GM12878 (cell line): ENCODE data around the gene SPTLC3. TPM values are rescaled to one million over a fixed set of nuclear protein-coding genes. Genes with fewer than 3 reads are reported as not detected.

Experiments used
- ATAC-seq: fragments of 200-7000 bp; cut with Tn5 transposase; 3 replicates; pipeline ENCODE4 v1.9.1; 2020; ENCODE audit warnings: mild to moderate bottlenecking, moderate library complexity
- BruUV-seq: library from RNA; stranded (reverse); fragments of 400-500 nt; replicated peaks from 2 replicates; lab custom pipeline; 2021; lab: Mats Ljungman, UMichigan
- CTCF ChIA-PET: fragments of 300-600 bp; sonication (Branson Sonifier 250); formaldehyde crosslinking; extraction: SDS; loops from one replicate; lab custom pipeline; 2021; ENCODE audit warnings: inconsistent platforms; lab: Yijun Ruan, JAX
- POLR2A ChIA-PET: fragments of 350-600 bp; formaldehyde crosslinking; extraction: SDS; loops from one replicate; lab custom pipeline; 2021; ENCODE audit warnings: inconsistent platforms; lab: Charles Lee
- RAD21 ChIA-PET: fragments of 300-600 bp; sonication (Branson Sonifier 250); formaldehyde crosslinking; loops from one replicate; lab custom pipeline; 2023; ENCODE audit warnings: antibody characterized with exemption; ENCODE audit not compliant: unreplicated experiment; lab: Charles Lee
- SMC1A ChIA-PET: fragments of 300-600 bp; sonication (Branson Sonifier 250); formaldehyde crosslinking; loops from one replicate; lab custom pipeline; 2023; ENCODE audit not compliant: unreplicated experiment, uncharacterized antibody; lab: Charles Lee
- DNase-seq: peaks from one replicate; pipeline ENCODE4 v3.0.0-alpha.2; 2011; ENCODE audit warnings: low read depth, low spot score
- FAIRE-seq: peaks from 3 replicates; lab custom pipeline; 2011; peaks lifted over from hg19 to GRCh38; lab: Jason Lieb, UNC
- H2AFZ ChIP-seq: 2 replicates; pipeline ENCODE4 v1.6.0; 2011; ENCODE audit warnings: low read depth, low read length, control low read depth; ENCODE audit not compliant: control insufficient read depth
- H3K27ac ChIP-seq: 2 replicates; pipeline ENCODE4 v1.5.1; 2011; ENCODE audit warnings: control low read depth; ENCODE audit not compliant: control insufficient read depth, insufficient read depth
- H3K27me3 ChIP-seq, 2 experiments: replicated peaks in 1 of 2; 2 replicates each; pipeline versions ENCODE4 v1.6.0 to v1.6.1; 2011; ENCODE audit warnings: low read length in 1 of 2; ENCODE audit not compliant: control insufficient read depth in 2 of 2, insufficient read depth in 2 of 2
- H3K36me3 ChIP-seq, 2 experiments: 2 replicates each; pipeline ENCODE4 v1.5.1; 2011; ENCODE audit warnings: low read length in 1 of 2; ENCODE audit not compliant: control insufficient read depth in 2 of 2, insufficient read depth in 2 of 2
- H3K4me1 ChIP-seq: 2 replicates; pipeline ENCODE4 v1.6.1; 2011; ENCODE audit warnings: mild to moderate bottlenecking, low read length, moderate library complexity, mixed read lengths; ENCODE audit not compliant: control insufficient read depth, insufficient read depth
- H3K4me2 ChIP-seq: 2 replicates; pipeline ENCODE4 v1.6.0; 2011; ENCODE audit warnings: control low read depth; ENCODE audit not compliant: control insufficient read depth, insufficient read depth
- H3K4me3 ChIP-seq: fragments of 200-600 bp; sonication (generic); 2 replicates; pipeline ENCODE4 v1.5.1; 2016
- H3K79me2 ChIP-seq: 2 replicates; pipeline ENCODE4 v1.6.0; 2011; ENCODE audit warnings: low read length; ENCODE audit not compliant: control insufficient read depth, insufficient read depth
- H3K9ac ChIP-seq: 2 replicates; pipeline ENCODE4 v1.8.0; 2011; ENCODE audit warnings: low read length, control low read depth, mixed read lengths; ENCODE audit not compliant: control insufficient read depth, insufficient read depth
- H3K9me3 ChIP-seq: replicated peaks from 3 replicates; pipeline ENCODE4 v1.5.1; 2011; ENCODE audit warnings: mild to moderate bottlenecking, low read length; ENCODE audit not compliant: control insufficient read depth, insufficient read depth
- H4K20me1 ChIP-seq: 2 replicates; pipeline ENCODE4 v1.6.0; 2011; ENCODE audit not compliant: control insufficient read depth, insufficient read depth
- ASH2L ChIP-seq: fragments of 300-600, 200-600 bp; sonication (generic); IDR thresholded peaks from 2 replicates; pipeline ENCODE4 v1.6.1; 2017; ENCODE audit warnings: low read depth, mild to moderate bottlenecking, borderline replicate concordance
- CBX3 ChIP-seq: fragments of 200-600 bp; sonication (generic); IDR thresholded peaks from 2 replicates; pipeline ENCODE4 v1.6.1; 2016; ENCODE audit warnings: low read depth, borderline replicate concordance
- GABPA ChIP-seq: IDR thresholded peaks from 2 replicates; pipeline ENCODE4 v1.6.1; 2014; ENCODE audit warnings: antibody characterized with exemption, low read depth, mild to moderate bottlenecking, inconsistent platforms
- JUNB ChIP-seq: IDR thresholded peaks from 2 replicates; pipeline ENCODE4 v1.6.1; 2016; ENCODE audit warnings: antibody characterized with exemption, mild to moderate bottlenecking
- KDM1A ChIP-seq: fragments of 200-600 bp; sonication (generic); IDR thresholded peaks from 2 replicates; pipeline ENCODE4 v1.6.1; 2016; ENCODE audit warnings: borderline replicate concordance
- LARP7 ChIP-seq: fragments of 450-650 bp; IDR thresholded peaks from 2 replicates; pipeline ENCODE4 v1.6.1; 2017; ENCODE audit warnings: mild to moderate bottlenecking
- NFIC ChIP-seq: IDR thresholded peaks from 2 replicates; pipeline ENCODE4 v1.6.1; 2012; ENCODE audit warnings: low read depth, mild to moderate bottlenecking, inconsistent platforms, low read length, moderate library complexity
- NRF1 ChIP-seq: conservative IDR thresholded peaks from 2 replicates; pipeline ENCODE4 v1.6.1; 2011; ENCODE audit warnings: mild to moderate bottlenecking, low read depth, low read length, improper control_type of control experiment
- PAX8 ChIP-seq: fragments of 450-650 bp; IDR thresholded peaks from 2 replicates; pipeline ENCODE4 v1.6.1; 2017; ENCODE audit warnings: mild to moderate bottlenecking, moderate library complexity
- POLR2AphosphoS5 ChIP-seq: IDR thresholded peaks from 2 replicates; pipeline ENCODE4 v1.6.1; 2011; ENCODE audit warnings: mild to moderate bottlenecking, low read length, inconsistent platforms
- SIN3A ChIP-seq: IDR thresholded peaks from 2 replicates; pipeline ENCODE4 v1.6.1; 2012; ENCODE audit warnings: low read depth, low read length, improper control_type of control experiment
- SP1 ChIP-seq: IDR thresholded peaks from one replicate; pipeline ENCODE4 v1.6.1; 2011; ENCODE audit warnings: low read depth, low read length
- SPI1 ChIP-seq: IDR thresholded peaks from 2 replicates; pipeline ENCODE4 v1.6.1; 2011; ENCODE audit warnings: low read depth, mild to moderate bottlenecking, low read length, moderate library complexity, borderline replicate concordance; ENCODE audit not compliant: insufficient read depth
- SREBF1 ChIP-seq: IDR thresholded peaks from 2 replicates; pipeline ENCODE4 v1.6.1; 2012; ENCODE audit warnings: mild to moderate bottlenecking, low read length
- WGBS: methylation state at CpG from one replicate; pipeline ENCODE4 v1.1.6; 2016; ENCODE audit warnings: low lambda C conversion rate; ENCODE audit not compliant: insufficient replicate concordance, insufficient coverage; ENCODE audit errors: missing lambda C conversion rate; 5-methylcytosine and 5-hydroxymethylcytosine counted together
- in situ Hi-C: fragments of 300-500 bp; cut with MboI; formaldehyde crosslinking; loops from 9 replicates; pipeline ENCODE4 v1.14.3; 2018; ENCODE audit warnings: mixed read lengths
- intact Hi-C: fragments of 100-400 bp; cut with micrococcal nuclease; formaldehyde crosslinking; loops from one replicate; pipeline ENCODE4 v1.14.2; 2022; ENCODE audit not compliant: unreplicated experiment
- polyA plus RNA-seq, 11 experiments: library from polyadenylated mRNA; depleted of rRNA in 4 of 11; unstranded in 6 of 11; stranded (reverse) in 5 of 11; fragments of >200 nt; fragmentation: Nextera tagmentation in 4 of 11; fragmentation: Illumina TruSeq in 1 of 11; extraction: Ambion mirVana in 4 of 11; extraction: Trizol in 1 of 11; gene quantifications; 1 replicate in 1 of 11; 2 replicates in 10 of 11; pipeline versions ENCODE4 v1.2.1 to v1.2.3, GENCODE V29; 2011 to 2016; ENCODE audit warnings: inconsistent platforms in 2 of 11, missing spikeins in 2 of 11, low read depth in 1 of 11
- total RNA-seq, 4 experiments: library from RNA; depleted of rRNA in 3 of 4; stranded (reverse); fragments of >200 nt in 3 of 4; fragmentation: Illumina TruSeq in 1 of 4; extraction: Trizol in 1 of 4; gene quantifications; 2 replicates each; pipeline versions ENCODE4 v1.2.1 to v1.2.3, GENCODE V29; 2013 to 2021
- TF ChIP-seq, protein P1 (sequence below): fragments of 450-650 bp; formaldehyde crosslinking; IDR thresholded peaks from 2 replicates; pipeline ENCODE4 v1.5.0; 2022; ENCODE audit warnings: mild to moderate bottlenecking, missing genetic modification characterization
- TF ChIP-seq, protein P2 (sequence below): fragments of 450-650 bp; IDR thresholded peaks from 2 replicates; pipeline ENCODE4 v1.6.1; 2016; ENCODE audit warnings: mild to moderate bottlenecking, moderate library complexity, borderline replicate concordance
- TF ChIP-seq, protein P3 (sequence below): fragments of 450-650 bp; IDR thresholded peaks from 2 replicates; pipeline ENCODE4 v1.6.1; 2016; ENCODE audit warnings: mild to moderate bottlenecking

SPTLC3 gene
- total and polyA plus RNA-seq, 10 of the 15 experiments (the other 5 are each of a cell fraction or from before 2014, with no cell fraction given), result 0.04 to 0.29 (median 0.06) TPM; not detected in 7

GRCh38 chr20:13211956-13212618, 203.3 kb downstream of the SPTLC3 start:
- Histone ChIP-seq H3K4me3 (no peak overlapping the region), H3K9ac (no peak overlapping the region), H3K9me3 (no peaks in the 10 kb centered on the region), H3K27ac (no peak overlapping the region), H3K4me2 (no peak overlapping the region), H3K36me3 (no peaks in the 10 kb centered on the region), H3K79me2 (no peaks in the 10 kb centered on the region), H3K27me3 (no peaks in the 10 kb centered on the region), H3K4me1 (no peaks in the 10 kb centered on the region), H2AFZ (no peak overlapping the region), H4K20me1 (no peaks in the 10 kb centered on the region)
- ChIA-PET CTCF (interaction anchor here (1.2 kb wide), 1 partner anchor 8 kb away, joined by 3 read pairs; no protein-coding TSS in a partner anchor), RAD21 (no interaction called here), POLR2A (no interaction called here), SMC1A (interaction anchor here (0.6 to 1.4 kb wide), 2 partner anchors 46 to 134 kb away, joined by 3 read pairs; no protein-coding TSS in a partner anchor)
- WGBS, result 10% methylated on average over 4 of the region's 4 CpGs
- intact Hi-C loops, result no loop called here
- no TSS peak for BruUV-seq
- no peak for FAIRE-seq
- ATAC-seq, result no peak
- DNase-seq, result no peak
- in situ Hi-C loops, result no loop called here
- TF ChIP-seq, protein P1, sequence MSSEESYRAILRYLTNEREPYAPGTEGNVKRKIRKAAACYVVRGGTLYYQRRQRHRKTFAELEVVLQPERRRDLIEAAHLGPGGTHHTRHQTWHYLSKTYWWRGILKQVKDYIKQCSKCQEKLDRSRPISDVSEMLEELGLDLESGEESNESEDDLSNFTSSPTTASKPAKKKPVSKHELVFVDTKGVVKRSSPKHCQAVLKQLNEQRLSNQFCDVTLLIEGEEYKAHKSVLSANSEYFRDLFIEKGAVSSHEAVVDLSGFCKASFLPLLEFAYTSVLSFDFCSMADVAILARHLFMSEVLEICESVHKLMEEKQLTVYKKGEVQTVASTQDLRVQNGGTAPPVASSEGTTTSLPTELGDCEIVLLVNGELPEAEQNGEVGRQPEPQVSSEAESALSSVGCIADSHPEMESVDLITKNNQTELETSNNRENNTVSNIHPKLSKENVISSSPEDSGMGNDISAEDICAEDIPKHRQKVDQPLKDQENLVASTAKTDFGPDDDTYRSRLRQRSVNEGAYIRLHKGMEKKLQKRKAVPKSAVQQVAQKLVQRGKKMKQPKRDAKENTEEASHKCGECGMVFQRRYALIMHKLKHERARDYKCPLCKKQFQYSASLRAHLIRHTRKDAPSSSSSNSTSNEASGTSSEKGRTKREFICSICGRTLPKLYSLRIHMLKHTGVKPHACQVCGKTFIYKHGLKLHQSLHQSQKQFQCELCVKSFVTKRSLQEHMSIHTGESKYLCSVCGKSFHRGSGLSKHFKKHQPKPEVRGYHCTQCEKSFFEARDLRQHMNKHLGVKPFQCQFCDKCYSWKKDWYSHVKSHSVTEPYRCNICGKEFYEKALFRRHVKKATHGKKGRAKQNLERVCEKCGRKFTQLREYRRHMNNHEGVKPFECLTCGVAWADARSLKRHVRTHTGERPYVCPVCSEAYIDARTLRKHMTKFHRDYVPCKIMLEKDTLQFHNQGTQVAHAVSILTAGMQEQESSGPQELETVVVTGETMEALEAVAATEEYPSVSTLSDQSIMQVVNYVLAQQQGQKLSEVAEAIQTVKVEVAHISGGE (CRISPR knock-in tag), result no peak
- TF ChIP-seq NRF1, result no peak
- TF ChIP-seq GABPA, result no peak
- no peak for TF ChIP-seq ASH2L
- no peak for TF ChIP-seq SREBF1
- TF ChIP-seq KDM1A, result no peak
- no peak for TF ChIP-seq POLR2AphosphoS5
- TF ChIP-seq NFIC, result no peak
- TF ChIP-seq, protein P2, sequence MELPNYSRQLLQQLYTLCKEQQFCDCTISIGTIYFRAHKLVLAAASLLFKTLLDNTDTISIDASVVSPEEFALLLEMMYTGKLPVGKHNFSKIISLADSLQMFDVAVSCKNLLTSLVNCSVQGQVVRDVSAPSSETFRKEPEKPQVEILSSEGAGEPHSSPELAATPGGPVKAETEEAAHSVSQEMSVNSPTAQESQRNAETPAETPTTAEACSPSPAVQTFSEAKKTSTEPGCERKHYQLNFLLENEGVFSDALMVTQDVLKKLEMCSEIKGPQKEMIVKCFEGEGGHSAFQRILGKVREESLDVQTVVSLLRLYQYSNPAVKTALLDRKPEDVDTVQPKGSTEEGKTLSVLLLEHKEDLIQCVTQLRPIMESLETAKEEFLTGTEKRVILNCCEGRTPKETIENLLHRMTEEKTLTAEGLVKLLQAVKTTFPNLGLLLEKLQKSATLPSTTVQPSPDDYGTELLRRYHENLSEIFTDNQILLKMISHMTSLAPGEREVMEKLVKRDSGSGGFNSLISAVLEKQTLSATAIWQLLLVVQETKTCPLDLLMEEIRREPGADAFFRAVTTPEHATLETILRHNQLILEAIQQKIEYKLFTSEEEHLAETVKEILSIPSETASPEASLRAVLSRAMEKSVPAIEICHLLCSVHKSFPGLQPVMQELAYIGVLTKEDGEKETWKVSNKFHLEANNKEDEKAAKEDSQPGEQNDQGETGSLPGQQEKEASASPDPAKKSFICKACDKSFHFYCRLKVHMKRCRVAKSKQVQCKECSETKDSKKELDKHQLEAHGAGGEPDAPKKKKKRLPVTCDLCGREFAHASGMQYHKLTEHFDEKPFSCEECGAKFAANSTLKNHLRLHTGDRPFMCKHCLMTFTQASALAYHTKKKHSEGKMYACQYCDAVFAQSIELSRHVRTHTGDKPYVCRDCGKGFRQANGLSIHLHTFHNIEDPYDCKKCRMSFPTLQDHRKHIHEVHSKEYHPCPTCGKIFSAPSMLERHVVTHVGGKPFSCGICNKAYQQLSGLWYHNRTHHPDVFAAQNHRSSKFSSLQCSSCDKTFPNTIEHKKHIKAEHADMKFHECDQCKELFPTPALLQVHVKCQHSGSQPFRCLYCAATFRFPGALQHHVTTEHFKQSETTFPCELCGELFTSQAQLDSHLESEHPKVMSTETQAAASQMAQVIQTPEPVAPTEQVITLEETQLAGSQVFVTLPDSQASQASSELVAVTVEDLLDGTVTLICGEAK, result no peak
- TF ChIP-seq SPI1, result no peak
- TF ChIP-seq LARP7, result no peak
- no peak for TF ChIP-seq PAX8
- no peak for TF ChIP-seq SP1
- TF ChIP-seq CBX3, result no peak
- TF ChIP-seq JUNB, result no peak
- TF ChIP-seq SIN3A, result no peak
- TF ChIP-seq, protein P3, sequence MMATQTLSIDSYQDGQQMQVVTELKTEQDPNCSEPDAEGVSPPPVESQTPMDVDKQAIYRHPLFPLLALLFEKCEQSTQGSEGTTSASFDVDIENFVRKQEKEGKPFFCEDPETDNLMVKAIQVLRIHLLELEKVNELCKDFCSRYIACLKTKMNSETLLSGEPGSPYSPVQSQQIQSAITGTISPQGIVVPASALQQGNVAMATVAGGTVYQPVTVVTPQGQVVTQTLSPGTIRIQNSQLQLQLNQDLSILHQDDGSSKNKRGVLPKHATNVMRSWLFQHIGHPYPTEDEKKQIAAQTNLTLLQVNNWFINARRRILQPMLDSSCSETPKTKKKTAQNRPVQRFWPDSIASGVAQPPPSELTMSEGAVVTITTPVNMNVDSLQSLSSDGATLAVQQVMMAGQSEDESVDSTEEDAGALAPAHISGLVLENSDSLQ, result no peak
